22Rv1 (cell line): Measurements from ENCODE around the gene C22orf23.

Experiments
- H3K27ac ChIP-seq: fragments of 450-650 bp; 2 replicates; pipeline ENCODE4 v1.5.1; 2017
- CTCF ChIP-seq: fragments of 450-650 bp; IDR thresholded peaks from 2 replicates; pipeline ENCODE4 v1.5.1; 2017; ENCODE audit warnings: mild to moderate bottlenecking
- ZFX ChIP-seq: fragments of 450-650 bp; IDR thresholded peaks from 2 replicates; pipeline ENCODE4 v1.6.1; 2017; ENCODE audit warnings: antibody characterized with exemption, borderline replicate concordance

The C22orf23 gene

GRCh38 chr22:37918580-37919270, 34.7 kb downstream of the C22orf23 start:
- H3K27ac ChIP-seq = no peak overlapping the region

GRCh38 chr22:37917874-37918548, 35.4 kb downstream of the C22orf23 start:
- TF ChIP-seq ZFX (no peak), CTCF (no peak)
- no peak overlapping the region for H3K27ac ChIP-seq

More at GRCh38 chr22:37918580-37919270, 34.7 kb downstream of the C22orf23 start:
- TF ChIP-seq CTCF (no peak), ZFX (no peak)

- no peak for TF ChIP-seq ZFX
- TF ChIP-seq CTCF = no peak
- no peak overlapping the region for H3K27ac ChIP-seq
Observed at GRCh38 chr22:37916311-37916710, 37.1 kb downstream of the C22orf23 start.

- TF ChIP-seq ZFX (no peak), CTCF (no peak)
- no peak overlapping the region for H3K27ac ChIP-seq
Observed at GRCh38 chr22:37913233-37913721, 40.1 kb downstream of the C22orf23 start.

- TF ChIP-seq ZFX (no peak), CTCF (no peak)
- no peak overlapping the region for H3K27ac ChIP-seq
Observed at GRCh38 chr22:37912171-37912570, 41.2 kb downstream of the C22orf23 start.

- H3K27ac ChIP-seq = no peak overlapping the region
- no peak for TF ChIP-seq CTCF
- TF ChIP-seq ZFX = no peak
Observed at GRCh38 chr22:37911697-37912096, 41.7 kb downstream of the C22orf23 start.
